Hepatic stellate cell (primary cell): Measurements from ENCODE around the gene GLT6D1.

ENCODE experiments used
- DNase-seq: peaks from one replicate; pipeline ENCODE4 v3.0.0; 2011; ENCODE audit warnings: low spot score

Gene GLT6D1

DNA sequence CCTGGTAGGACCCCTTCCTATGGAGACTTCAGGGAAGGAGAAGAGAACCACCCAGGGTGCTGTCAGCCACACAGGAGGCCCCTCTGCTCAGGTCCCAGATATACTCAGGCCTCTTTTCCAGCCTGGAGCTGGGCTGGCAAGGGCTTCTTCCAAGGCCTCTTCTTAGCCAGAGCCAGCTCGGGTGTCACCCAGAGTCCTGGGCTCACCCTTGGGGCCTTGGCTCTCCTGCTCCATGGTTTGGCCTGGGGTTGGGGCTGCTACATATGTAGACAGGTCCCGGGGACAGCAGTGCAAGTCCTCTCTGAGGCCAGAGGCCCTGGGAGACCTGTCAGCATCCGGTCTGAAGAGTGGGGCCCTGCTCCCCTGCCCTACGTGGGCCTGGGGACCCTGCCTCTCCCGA is 55.0 kb downstream of the GLT6D1 start:
- DNase-seq: no peak

DNA sequence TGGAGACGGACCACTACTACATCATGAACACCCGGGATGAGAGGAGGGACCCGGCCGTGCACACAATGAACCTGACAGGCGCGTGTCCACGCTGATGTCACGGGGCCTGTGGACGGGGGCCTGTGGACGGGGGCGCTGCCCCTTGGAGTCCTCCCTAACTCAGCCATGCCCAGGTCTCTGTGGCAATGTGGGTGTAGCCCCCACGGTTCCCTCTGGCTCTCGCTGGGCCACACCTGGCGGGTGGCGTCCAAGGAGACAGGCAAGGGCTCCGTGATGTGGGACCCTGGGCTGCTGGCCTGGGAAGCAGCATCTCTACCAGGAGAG is 55.7 kb downstream of the GLT6D1 start:
- no peak for DNase-seq

DNA sequence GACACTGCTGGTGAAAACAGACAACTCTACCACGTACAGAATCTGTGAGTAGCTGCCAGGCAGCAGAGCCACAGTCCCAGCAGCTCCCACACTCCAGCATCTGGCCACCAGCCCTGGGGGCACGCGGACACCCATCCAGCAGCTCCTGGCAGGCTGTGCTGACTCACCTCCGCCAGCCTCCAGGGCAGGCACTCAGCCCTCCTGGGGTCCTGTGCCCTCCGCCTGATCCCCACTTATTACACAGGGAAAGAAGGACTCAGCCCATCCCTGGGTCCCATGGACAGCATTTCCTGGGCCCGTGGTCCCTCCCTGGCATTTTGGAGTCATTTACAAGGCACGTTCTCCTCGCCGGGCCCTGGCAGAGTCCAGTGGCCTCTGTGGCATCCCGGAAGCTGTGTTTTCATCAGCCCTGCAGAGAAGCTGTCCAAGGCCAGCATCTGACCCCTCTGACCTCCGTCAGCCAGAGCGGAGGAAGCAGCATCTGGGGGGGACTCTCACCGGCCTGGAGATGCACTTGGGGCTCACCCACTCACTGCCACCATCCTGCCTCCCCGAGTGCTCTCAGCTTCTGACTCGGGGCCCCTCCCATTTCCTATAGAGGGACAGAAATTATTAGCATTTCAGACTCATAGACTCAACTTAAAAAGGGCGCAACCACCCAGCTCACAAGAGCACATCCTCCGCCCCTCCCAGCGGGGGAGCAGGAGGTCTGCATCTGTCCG is 56.2 kb downstream of the GLT6D1 start:
- no peak for DNase-seq

- DNase-seq: no peak
These were observed 56.8 kb downstream of the GLT6D1 start for GRCh38 chr9:135582541-135582940.

- DNase-seq: no peak
These were observed 57.5 kb downstream of the GLT6D1 start for GRCh38 chr9:135581636-135582426.

DNA sequence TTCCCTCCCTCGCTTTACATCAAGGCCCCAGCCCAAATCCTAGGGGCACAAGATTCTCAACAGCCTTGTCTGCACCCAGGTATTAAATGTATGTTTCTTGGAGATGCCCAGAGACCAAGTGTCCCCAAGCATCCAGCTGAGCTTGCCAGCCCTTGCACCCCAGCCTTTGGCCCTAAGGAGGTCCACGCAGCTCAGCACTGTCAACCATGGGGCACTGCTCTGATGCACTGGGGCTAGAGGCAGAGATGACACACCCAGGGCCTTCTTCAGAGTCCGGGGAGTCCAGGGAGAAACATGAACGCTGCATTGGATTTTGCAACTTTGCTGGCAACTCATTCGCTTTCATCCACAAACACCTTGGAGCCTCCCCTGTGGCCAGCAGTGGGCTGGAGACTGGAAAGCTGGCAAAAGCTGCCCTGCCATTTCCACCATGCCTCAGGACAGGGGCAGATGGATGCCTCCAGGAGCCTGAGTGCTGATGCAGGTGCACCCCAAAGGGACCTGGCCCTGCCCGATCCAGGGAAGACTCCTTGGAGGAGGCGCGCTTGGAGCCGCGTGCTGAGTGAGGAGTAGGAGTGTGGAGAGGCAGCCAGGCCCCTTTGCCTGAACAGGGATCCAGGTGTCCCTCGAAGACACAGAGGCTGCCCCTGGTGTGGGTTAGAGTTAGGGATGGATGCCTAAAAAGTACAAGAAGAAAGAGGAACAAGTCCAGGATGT is 58.5 kb downstream of the GLT6D1 start:
- no peak for DNase-seq

DNA sequence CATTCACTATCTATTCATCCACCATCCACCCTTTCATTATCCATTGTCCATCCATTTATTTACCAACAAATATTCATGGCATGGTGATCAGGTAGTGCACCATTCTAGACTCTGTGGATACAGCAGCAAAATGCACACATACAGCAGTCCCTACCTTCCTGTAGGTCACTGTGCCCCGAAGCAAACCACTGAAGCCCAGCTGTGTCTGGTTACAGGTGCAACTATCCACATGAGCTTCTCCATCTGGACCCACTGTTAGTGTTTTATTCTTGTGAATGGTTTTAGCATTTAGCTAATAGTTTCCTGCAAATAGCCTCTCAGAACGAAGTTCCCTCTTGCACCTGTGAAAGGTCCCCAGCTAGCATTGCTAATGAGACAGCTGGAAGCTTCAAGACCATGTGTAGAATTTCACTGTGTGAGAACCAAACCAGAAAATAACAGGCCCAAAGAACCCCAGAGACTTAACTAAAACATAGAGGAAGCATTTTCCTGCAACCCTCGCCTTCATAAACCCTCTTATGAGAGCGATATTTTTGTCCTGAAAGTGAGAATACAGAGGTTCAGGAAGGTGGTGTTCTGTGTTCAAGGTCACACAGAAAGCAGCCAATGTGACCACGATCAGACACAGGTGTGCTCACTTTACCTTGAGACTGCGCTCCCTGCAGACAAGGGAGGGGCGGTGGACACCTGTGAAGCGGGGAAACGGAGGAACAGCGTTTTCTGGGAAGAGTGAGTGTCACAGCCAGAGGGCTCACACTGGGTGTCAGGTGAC is 59.3 kb downstream of the GLT6D1 start:
- no peak for DNase-seq

GRCh38 chr9:135579356-135579755 is 60.0 kb downstream of the GLT6D1 start:
- no peak for DNase-seq

GRCh38 chr9:135577256-135577655 is 62.1 kb downstream of the GLT6D1 start:
- no peak for DNase-seq

GRCh38 chr9:135575995-135576631 is 63.2 kb downstream of the GLT6D1 start:
- no peak for DNase-seq

- no peak for DNase-seq
These were observed 64.4 kb downstream of the GLT6D1 start for GRCh38 chr9:135574943-135575342.

DNA sequence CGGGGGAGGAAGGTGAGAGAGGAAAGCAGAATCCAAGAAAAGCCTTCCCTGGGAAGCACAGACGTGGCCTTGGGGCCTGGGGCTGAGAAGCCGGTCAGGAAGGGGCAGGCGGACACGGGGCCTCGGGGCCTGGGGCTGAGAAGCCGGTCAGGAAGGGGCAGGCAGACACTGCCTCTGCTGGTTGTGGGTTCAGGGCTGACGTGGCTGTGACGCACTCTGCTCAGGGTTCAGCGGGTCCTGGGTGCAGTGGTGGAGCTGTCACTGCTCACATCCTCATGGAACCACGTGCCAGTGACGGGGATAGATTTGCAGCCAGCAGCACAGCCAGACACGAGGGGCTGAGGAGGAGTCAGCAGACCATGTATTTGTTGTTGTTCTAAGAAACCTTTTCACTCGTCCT is 65.0 kb downstream of the GLT6D1 start:
- no peak for DNase-seq
